ENCODE measurements around the gene PPP1R37.
A peak's percentile ranks its signal among the peaks of the same experiment; 100 is the strongest.

Gene PPP1R37

GRCh38 chr19:45100201-45100600 is 7.2 kb downstream of the PPP1R37 start:
- no peak for TF ChIP-seq CTCF (IDR thresholded peaks at IDR 0.05; ENCODE audit: insufficient read depth, low read depth, low read length, missing control alignments)
- no peak overlapping the region for H3K4me3 ChIP-seq (ENCODE audit: low read depth, low read length)
- no peak for DNase-seq (ENCODE audit: low read depth)

- no peak overlapping the region for H3K4me3 ChIP-seq (ENCODE audit: low read depth, low read length)
- DNase-seq (ENCODE audit: low read depth) = no peak
- TF ChIP-seq CTCF (IDR thresholded peaks at IDR 0.05; ENCODE audit: insufficient read depth, low read depth, low read length, missing control alignments) = no peak
Observed at GRCh38 chr19:45100846-45101252, 7.9 kb downstream of the PPP1R37 start.

- H3K4me3 ChIP-seq (ENCODE audit: low read depth, low read length) = no peak overlapping the region
- no peak for TF ChIP-seq CTCF (IDR thresholded peaks at IDR 0.05; ENCODE audit: insufficient read depth, low read depth, low read length, missing control alignments)
- DNase-seq (ENCODE audit: low read depth) = no peak
Observed at GRCh38 chr19:45101806-45102205, 8.8 kb downstream of the PPP1R37 start.

GRCh38 chr19:45102481-45102880 is 9.5 kb downstream of the PPP1R37 start:
- DNase-seq (ENCODE audit: low read depth) = no peak
- H3K4me3 ChIP-seq (ENCODE audit: low read depth, low read length) = no peak overlapping the region
- TF ChIP-seq CTCF (IDR thresholded peaks at IDR 0.05; ENCODE audit: insufficient read depth, low read depth, low read length, missing control alignments) = no peak

- TF ChIP-seq CTCF (IDR thresholded peaks at IDR 0.05; ENCODE audit: insufficient read depth, low read depth, low read length, missing control alignments) = no peak
- H3K4me3 ChIP-seq (ENCODE audit: low read depth, low read length) = no peak overlapping the region
- DNase-seq (ENCODE audit: low read depth) = peak; percentile 56
Observed at GRCh38 chr19:45103156-45103507, 10.2 kb downstream of the PPP1R37 start.

GRCh38 chr19:45103508-45104319 is 10.7 kb downstream of the PPP1R37 start:
- no peak for DNase-seq (ENCODE audit: low read depth)
- TF ChIP-seq CTCF (IDR thresholded peaks at IDR 0.05; ENCODE audit: insufficient read depth, low read depth, low read length, missing control alignments) = peak; percentile 16
- no peak overlapping the region for H3K4me3 ChIP-seq (ENCODE audit: low read depth, low read length)

Measured in GM12865 (cell line).